IMR-90 (cell line): ENCODE measurements around the gene CDH16.

Experiments used
- CTCF ChIP-seq: conservative IDR thresholded peaks from 2 replicates; pipeline ENCODE4 v1.5.1; 2012; ENCODE audit warnings: mild to moderate bottlenecking, low read depth, low read length, improper control_type of control experiment
- MXI1 ChIP-seq: IDR thresholded peaks from 2 replicates; pipeline ENCODE4 v1.6.1; 2012; ENCODE audit warnings: low read depth, mild to moderate bottlenecking, low read length, moderate library complexity, borderline replicate concordance
- POLR2A ChIP-seq: IDR thresholded peaks from 2 replicates; pipeline ENCODE4 v1.6.1; 2012; ENCODE audit warnings: mild to moderate bottlenecking, low read depth, low read length
- RCOR1 ChIP-seq: IDR thresholded peaks from 2 replicates; pipeline ENCODE4 v1.6.1; 2012; ENCODE audit warnings: mild to moderate bottlenecking, low read length, improper control_type of control experiment; ENCODE audit not compliant: insufficient replicate concordance
- SMC3 ChIP-seq: fragments of 150-350 bp; IDR thresholded peaks from 2 replicates; pipeline ENCODE4 v1.6.1; 2016; ENCODE audit warnings: low read depth, mild to moderate bottlenecking, antibody characterized with exemption, low read length, moderate library complexity

GRCh38 chr16:66881560-66881959, 37.1 kb downstream of the CDH16 start:
- no peak for TF ChIP-seq MXI1
- no peak for TF ChIP-seq SMC3
- no peak for TF ChIP-seq CTCF
- no peak for TF ChIP-seq POLR2A
- TF ChIP-seq RCOR1, result no peak
